ENCODE results near the gene POC1B.

POC1B gene

DNA sequence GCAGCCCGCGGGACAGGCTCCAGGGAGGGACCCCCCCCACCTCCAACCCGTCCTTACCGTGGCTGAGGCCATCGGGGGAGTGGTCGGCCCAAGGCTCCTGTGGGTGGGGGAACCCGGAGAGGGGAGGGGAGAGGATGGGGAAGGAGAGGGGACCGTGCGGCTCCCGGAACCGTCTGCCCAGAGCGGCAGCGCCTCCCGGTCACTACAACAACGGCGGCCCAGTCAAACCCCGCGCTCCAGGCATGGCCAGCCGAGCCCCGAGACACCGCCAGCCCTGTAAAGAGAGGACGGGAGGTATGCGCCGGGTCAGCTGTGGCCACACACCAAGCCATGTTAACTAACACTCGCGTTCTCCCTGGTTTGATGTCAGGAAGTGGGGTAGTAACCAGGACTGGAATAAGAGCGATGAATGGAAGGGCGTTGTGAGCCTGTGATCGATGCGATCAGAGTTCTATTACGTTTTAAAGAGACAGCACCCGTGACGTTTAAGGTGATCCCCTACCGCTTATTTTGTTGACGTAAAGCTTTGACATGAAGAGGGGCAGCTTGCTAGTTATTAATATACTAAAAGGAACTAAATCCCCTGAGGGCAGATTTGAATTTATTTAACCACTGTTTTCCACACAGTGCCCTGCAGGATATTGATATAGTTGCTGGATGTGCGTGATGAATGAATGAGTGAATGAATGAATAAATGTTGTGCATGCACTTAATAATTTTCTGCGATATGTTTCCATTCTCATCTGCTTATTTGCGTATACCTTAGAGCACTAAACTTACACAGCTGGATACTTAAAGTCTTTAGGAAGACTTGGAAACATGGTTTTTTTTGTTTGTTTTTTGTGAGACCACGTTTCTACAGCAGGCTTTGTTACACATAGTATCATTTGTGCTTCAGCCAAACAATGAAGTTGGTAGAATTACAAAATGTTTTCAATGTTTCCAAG lies at the start of gene POC1B:
POC1B (minus strand) TSS at position 224 of the 947 bp plus-strand sequence; CDS start at position 72, 152 bp downstream.
- H3K27me3 ChIP-seq (ENCODE audit: insufficient read depth, low read length), result no peaks in the 10 kb centered on the region
- peak within 1 kb of the TSS; percentile 80 for H3K27ac ChIP-seq (ENCODE audit: low read depth, low read length)
- H2AFZ ChIP-seq (ENCODE audit: low read length, unreplicated experiment), result peak within 1 kb of the TSS; percentile 96
- H3K4me3 ChIP-seq (ENCODE audit: low read depth, low read length), result peak within 1 kb of the TSS; percentile 89
- peaks cover 36% of the 10 kb centered on the region for H3K79me2 ChIP-seq (ENCODE audit: control insufficient read depth, insufficient read depth, low read length, unreplicated experiment)
- H3K36me3 ChIP-seq (ENCODE audit: insufficient read depth, low read length), result no peaks in the 10 kb centered on the region
- peaks cover 23% of the 10 kb centered on the region for H3K4me1 ChIP-seq (ENCODE audit: control insufficient read depth, insufficient read depth, low read length, unreplicated experiment)

DNA sequence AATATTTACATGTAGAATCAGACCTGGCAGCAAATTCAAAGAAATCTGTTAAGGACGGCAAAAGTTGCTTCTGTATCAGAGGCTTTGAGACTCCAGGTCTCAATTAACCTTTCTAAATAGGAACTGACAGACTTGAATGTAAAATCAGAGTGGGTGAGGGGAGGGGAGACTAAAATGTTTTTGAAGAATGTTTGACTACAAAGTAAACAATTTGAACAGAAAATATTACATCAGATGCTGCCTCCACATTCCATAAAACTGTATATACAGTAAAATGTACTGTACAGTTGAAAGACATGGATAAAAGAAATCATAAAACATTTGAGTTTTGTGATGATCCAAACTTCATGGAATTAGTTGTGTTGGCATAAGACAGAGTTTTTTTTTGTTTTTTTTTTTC lies 49.5 kb upstream of the POC1B start:
- H3K27ac ChIP-seq (ENCODE audit: low read depth, low read length), result no peak overlapping the region; the same call in 1 of the 2 replicates

DNA sequence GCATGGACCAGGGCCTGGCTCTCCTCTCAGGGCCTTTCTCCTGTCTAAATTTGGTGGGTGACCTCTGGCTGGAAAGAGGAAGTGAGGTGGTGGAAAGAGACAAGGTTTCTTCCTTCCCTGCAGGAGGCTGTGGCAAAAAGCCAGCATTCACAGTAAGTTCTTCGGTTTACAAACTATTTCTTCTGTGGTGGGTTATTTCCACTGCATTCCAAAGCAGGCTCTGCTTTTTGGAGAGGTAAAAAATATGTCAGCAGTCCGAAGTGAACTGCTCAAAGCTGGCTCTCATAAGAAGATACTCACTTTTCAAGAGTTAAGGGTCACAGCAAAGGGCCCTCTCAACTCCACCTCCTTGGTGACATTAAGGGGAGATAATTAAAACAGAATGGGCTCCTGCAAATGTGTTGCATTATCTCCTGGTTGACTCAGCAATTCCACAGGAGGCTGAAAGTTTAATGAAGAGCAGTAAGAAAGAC lies 48.9 kb upstream of the POC1B start:
- peak overlapping the region; percentile 49 for H2AFZ ChIP-seq (ENCODE audit: low read length, unreplicated experiment)
- H3K79me2 ChIP-seq (ENCODE audit: control insufficient read depth, insufficient read depth, low read length, unreplicated experiment), result no peaks in the 10 kb centered on the region
- no peaks in the 10 kb centered on the region for H3K36me3 ChIP-seq (ENCODE audit: insufficient read depth, low read length)
- no peak overlapping the region for H3K27ac ChIP-seq (ENCODE audit: low read depth, low read length)
- peaks cover 11% of the 10 kb centered on the region for H3K4me1 ChIP-seq (ENCODE audit: control insufficient read depth, insufficient read depth, low read length, unreplicated experiment)
- H3K4me3 ChIP-seq (ENCODE audit: low read depth, low read length), result no peak overlapping the region
- H3K27me3 ChIP-seq (ENCODE audit: insufficient read depth, low read length), result no peaks in the 10 kb centered on the region

More for the DNA sequence above, 49.5 kb upstream of the POC1B start:
- H3K36me3 ChIP-seq (ENCODE audit: insufficient read depth, low read length), result no peaks in the 10 kb centered on the region
- no peaks in the 10 kb centered on the region for H3K27me3 ChIP-seq (ENCODE audit: insufficient read depth, low read length)
- H3K4me3 ChIP-seq (ENCODE audit: low read depth, low read length), result no peak overlapping the region
- H3K4me1 ChIP-seq (ENCODE audit: control insufficient read depth, insufficient read depth, low read length, unreplicated experiment), result peaks cover 11% of the 10 kb centered on the region
- H3K79me2 ChIP-seq (ENCODE audit: control insufficient read depth, insufficient read depth, low read length, unreplicated experiment), result no peaks in the 10 kb centered on the region
- no peak overlapping the region for H2AFZ ChIP-seq (ENCODE audit: low read length, unreplicated experiment)

DNA sequence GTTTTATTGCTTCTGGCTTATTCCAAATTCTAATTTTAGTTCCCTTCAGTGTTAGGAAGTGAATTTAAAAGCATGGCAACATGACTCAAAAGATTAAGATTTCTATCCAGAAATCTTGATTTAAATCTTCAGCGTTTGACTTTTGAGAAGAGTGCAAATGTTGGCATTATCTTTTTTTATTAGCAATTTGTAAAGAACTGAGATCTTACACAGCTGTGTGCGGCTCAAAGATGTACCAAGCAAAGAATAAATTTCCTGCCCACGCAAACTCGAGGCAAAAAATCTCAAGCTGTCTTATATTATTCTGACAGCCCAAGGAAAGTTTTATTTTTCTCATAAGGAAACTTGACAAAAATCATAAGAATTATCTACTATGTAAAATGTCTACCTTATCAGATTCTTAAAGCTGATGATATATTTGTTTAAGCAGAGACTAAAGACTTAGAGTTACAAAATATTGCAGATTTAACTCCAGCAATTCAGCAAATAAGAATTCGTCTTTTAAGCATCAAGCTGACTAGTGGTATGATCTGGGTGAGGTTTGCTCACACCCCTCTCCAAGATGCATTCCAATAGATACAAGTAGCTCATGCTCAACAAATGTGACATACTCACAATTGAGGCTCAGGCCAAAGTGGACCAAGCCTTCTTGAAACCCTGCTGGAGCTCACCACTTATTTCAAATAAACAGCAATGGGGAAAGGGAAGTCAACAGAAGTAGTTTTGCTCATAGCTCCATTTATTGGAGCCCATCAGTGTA lies 47.4 kb upstream of the POC1B start:
- Histone ChIP-seq H3K4me1 (ENCODE audit: control insufficient read depth, insufficient read depth, low read length, unreplicated experiment) (peaks cover 11% of the 10 kb centered on the region), H3K27ac (ENCODE audit: low read depth, low read length) (no peak overlapping the region), H3K4me3 (ENCODE audit: low read depth, low read length) (no peak overlapping the region), H3K79me2 (ENCODE audit: control insufficient read depth, insufficient read depth, low read length, unreplicated experiment) (no peaks in the 10 kb centered on the region), H2AFZ (ENCODE audit: low read length, unreplicated experiment) (no peak overlapping the region), H3K27me3 (ENCODE audit: insufficient read depth, low read length) (no peaks in the 10 kb centered on the region), H3K36me3 (ENCODE audit: insufficient read depth, low read length) (no peaks in the 10 kb centered on the region)

DNA sequence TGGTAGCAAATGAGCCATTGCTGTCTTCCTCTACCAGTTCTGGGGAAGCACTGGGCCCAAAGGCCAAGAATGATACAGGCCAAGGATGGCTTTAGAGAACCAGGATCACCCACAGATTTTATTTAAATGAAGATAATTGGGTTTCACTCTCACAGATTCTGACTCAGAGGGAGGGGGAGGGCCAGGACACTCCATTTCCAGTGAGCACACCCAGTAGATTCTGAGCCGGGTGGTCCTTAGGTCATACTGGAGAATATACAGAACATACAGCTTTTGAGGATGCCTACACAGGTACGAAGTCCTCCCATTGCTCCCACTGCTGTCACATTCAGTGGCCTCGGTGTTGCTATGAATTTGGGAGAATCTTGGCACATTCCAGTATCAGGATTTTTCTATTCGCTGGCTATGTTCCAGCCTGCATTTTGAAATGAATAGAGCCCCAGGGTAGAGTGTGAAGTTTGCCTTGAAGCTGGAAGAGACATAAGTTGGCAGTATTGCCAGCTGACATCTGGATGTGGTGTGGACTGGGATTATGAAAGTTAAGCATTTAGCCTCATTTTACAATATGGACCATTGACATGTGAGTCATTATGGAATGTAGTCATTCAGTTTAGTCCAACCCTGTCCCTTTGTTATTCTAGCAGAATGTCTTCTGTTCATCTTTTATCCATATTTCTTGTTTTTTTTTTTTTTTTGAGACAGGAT lies 45.8 kb upstream of the POC1B start:
- no peaks in the 10 kb centered on the region for H3K27me3 ChIP-seq (ENCODE audit: insufficient read depth, low read length)
- H3K27ac ChIP-seq (ENCODE audit: low read depth, low read length), result no peak overlapping the region
- H3K79me2 ChIP-seq (ENCODE audit: control insufficient read depth, insufficient read depth, low read length, unreplicated experiment), result no peaks in the 10 kb centered on the region
- H3K4me3 ChIP-seq (ENCODE audit: low read depth, low read length), result no peak overlapping the region
- H2AFZ ChIP-seq (ENCODE audit: low read length, unreplicated experiment), result no peak overlapping the region
- no peaks in the 10 kb centered on the region for H3K36me3 ChIP-seq (ENCODE audit: insufficient read depth, low read length)
- H3K4me1 ChIP-seq (ENCODE audit: control insufficient read depth, insufficient read depth, low read length, unreplicated experiment), result peaks cover 11% of the 10 kb centered on the region

DNA sequence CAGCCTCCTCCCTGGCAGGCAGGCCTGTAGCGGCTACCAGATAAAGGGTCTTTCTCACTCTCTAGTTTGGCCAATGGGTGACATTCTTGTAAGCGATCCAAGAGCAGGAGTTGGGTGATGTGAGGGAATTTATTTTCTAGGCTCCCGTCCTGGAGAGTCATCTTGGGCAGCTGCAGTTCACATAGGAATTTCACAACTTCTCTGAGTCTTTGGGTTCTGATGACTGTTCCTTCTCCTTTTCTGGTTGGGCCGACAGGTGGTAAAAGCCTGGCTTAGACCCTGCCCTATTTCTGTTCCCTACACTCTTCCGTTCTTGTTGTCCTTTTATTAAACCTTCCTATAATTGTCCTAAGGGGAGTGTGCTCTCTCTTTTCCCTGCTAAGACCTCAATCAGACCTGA lies 42.6 kb upstream of the POC1B start:
- H3K4me3 ChIP-seq (ENCODE audit: low read depth, low read length), result no peak overlapping the region
- H2AFZ ChIP-seq (ENCODE audit: low read length, unreplicated experiment), result no peak overlapping the region
- peaks cover 5% of the 10 kb centered on the region for H3K4me1 ChIP-seq (ENCODE audit: control insufficient read depth, insufficient read depth, low read length, unreplicated experiment)
- H3K36me3 ChIP-seq (ENCODE audit: insufficient read depth, low read length), result no peaks in the 10 kb centered on the region
- no peaks in the 10 kb centered on the region for H3K27me3 ChIP-seq (ENCODE audit: insufficient read depth, low read length)
- no peak overlapping the region for H3K27ac ChIP-seq (ENCODE audit: low read depth, low read length)
- no peaks in the 10 kb centered on the region for H3K79me2 ChIP-seq (ENCODE audit: control insufficient read depth, insufficient read depth, low read length, unreplicated experiment)

DNA sequence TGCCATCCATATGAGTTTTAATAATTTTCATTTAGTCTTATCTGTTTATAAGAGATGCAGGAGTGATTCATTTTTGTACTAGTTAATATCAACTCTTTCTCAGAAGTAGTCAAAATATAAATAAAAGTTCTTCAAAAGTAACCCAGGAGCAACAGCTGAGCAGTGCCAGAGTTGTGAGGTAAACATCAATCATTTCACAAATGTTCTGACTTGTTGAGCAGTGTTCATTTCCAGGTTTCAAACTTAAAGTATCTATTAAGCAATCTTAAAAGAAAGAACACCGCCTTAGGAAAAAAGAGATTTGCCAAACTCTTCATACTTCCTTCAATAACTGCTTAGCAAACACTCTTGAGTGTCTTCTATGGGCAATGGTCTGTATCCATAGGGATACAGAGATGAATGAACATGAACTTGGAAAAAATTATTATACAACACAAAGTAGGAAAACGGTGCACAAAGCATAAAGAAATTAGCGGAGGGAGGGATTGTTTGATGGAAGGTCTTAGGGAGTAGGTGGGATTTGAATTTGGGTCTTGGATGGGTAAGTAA lies 41.9 kb upstream of the POC1B start:
- Histone ChIP-seq H2AFZ (ENCODE audit: low read length, unreplicated experiment) (no peak overlapping the region), H3K27ac (ENCODE audit: low read depth, low read length) (no peak overlapping the region)

DNA sequence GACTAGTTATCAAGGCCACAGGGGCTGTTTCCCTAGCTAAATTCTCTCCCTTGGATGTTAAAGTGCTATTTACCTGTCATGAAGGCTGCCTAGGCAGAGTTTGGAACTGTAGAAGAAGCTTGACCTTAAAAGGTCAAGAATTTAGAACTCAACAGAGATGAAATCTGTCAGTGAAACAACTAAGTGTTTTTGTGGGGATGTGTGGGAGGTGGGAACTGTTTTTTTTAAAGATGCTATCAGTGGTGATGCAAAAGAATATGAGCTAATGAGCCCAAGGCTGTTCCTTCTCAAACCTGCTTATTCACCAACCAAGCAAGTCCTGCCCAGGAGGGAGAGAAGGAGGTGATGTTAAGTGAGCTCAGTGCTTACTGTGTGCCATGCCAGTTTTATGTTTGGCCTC lies 40.8 kb upstream of the POC1B start:
- no peaks in the 10 kb centered on the region for H3K79me2 ChIP-seq (ENCODE audit: control insufficient read depth, insufficient read depth, low read length, unreplicated experiment)
- H3K4me3 ChIP-seq (ENCODE audit: low read depth, low read length), result no peak overlapping the region
- no peak overlapping the region for H3K27ac ChIP-seq (ENCODE audit: low read depth, low read length)
- no peaks in the 10 kb centered on the region for H3K36me3 ChIP-seq (ENCODE audit: insufficient read depth, low read length)
- peaks cover 3% of the 10 kb centered on the region for H3K4me1 ChIP-seq (ENCODE audit: control insufficient read depth, insufficient read depth, low read length, unreplicated experiment)
- H2AFZ ChIP-seq (ENCODE audit: low read length, unreplicated experiment), result no peak overlapping the region
- no peaks in the 10 kb centered on the region for H3K27me3 ChIP-seq (ENCODE audit: insufficient read depth, low read length)

More for the DNA sequence above, 41.9 kb upstream of the POC1B start:
- peaks cover 5% of the 10 kb centered on the region for H3K4me1 ChIP-seq (ENCODE audit: control insufficient read depth, insufficient read depth, low read length, unreplicated experiment)
- H3K36me3 ChIP-seq (ENCODE audit: insufficient read depth, low read length), result no peaks in the 10 kb centered on the region
- H3K4me3 ChIP-seq (ENCODE audit: low read depth, low read length), result no peak overlapping the region
- H3K27me3 ChIP-seq (ENCODE audit: insufficient read depth, low read length), result no peaks in the 10 kb centered on the region
- H3K79me2 ChIP-seq (ENCODE audit: control insufficient read depth, insufficient read depth, low read length, unreplicated experiment), result no peaks in the 10 kb centered on the region

DNA sequence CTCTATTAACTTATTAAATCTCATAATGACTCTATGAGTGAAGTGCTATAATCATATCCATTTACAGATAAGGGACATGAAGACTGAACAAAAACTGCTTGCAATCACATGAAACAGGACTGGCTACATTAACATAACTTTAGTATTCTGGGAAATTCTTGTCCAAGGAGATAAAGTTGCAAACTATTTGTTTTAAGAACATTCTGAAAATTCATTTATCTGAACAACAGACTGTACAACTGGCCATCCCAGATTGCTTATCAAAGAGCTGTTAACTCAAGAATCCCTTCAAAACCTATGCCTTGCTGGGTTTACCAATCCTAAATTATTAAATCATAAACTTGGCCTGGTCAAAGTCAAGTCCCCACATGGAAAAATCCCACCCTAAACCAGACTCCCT lies 39.2 kb upstream of the POC1B start:
- H3K4me3 ChIP-seq (ENCODE audit: low read depth, low read length), result no peak overlapping the region
- H2AFZ ChIP-seq (ENCODE audit: low read length, unreplicated experiment), result no peak overlapping the region
- no peak overlapping the region for H3K27ac ChIP-seq (ENCODE audit: low read depth, low read length)
- no peaks in the 10 kb centered on the region for H3K27me3 ChIP-seq (ENCODE audit: insufficient read depth, low read length)
- no peaks in the 10 kb centered on the region for H3K79me2 ChIP-seq (ENCODE audit: control insufficient read depth, insufficient read depth, low read length, unreplicated experiment)
- no peaks in the 10 kb centered on the region for H3K4me1 ChIP-seq (ENCODE audit: control insufficient read depth, insufficient read depth, low read length, unreplicated experiment)
- no peaks in the 10 kb centered on the region for H3K36me3 ChIP-seq (ENCODE audit: insufficient read depth, low read length)

DNA sequence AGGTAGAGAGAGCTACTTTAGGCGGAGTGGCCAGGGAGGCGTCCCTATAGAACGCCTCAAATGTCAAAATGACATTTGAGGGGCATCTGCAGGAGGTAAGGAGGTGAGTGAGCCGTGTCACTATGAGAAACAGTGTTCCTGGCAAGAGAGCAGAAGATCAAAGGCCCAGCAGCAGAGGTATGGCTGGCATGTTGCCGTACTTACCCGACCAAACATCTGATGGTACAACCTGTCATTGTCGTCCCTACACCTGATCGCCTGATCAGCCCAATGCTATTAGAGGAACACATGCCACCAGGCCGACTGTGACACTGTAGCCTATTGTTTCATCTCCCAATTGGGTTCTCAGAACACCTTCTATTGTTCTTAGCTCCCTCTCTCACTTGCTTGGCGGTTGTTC lies 33.9 kb upstream of the POC1B start:
- H3K4me1 ChIP-seq (ENCODE audit: control insufficient read depth, insufficient read depth, low read length, unreplicated experiment), result no peaks in the 10 kb centered on the region
- H2AFZ ChIP-seq (ENCODE audit: low read length, unreplicated experiment), result no peak overlapping the region
- no peaks in the 10 kb centered on the region for H3K36me3 ChIP-seq (ENCODE audit: insufficient read depth, low read length)
- no peak overlapping the region for H3K27ac ChIP-seq (ENCODE audit: low read depth, low read length)
- H3K27me3 ChIP-seq (ENCODE audit: insufficient read depth, low read length), result no peaks in the 10 kb centered on the region
- H3K79me2 ChIP-seq (ENCODE audit: control insufficient read depth, insufficient read depth, low read length, unreplicated experiment), result no peaks in the 10 kb centered on the region
- H3K4me3 ChIP-seq (ENCODE audit: low read depth, low read length), result no peak overlapping the region

All from ACC112 (cell line).